Subcutaneous abdominal adipose tissue (tissue), 5 donors: Measurements from ENCODE around the gene CUBN.
A peak's percentile ranks its signal among the peaks of the same experiment; 100 is the strongest.
"Not testable (repeated sequence)": the region's sequence is repeated elsewhere in the genome, so short reads cannot be mapped to it uniquely, and the experiment has no call there.

Source experiments
- H3K27ac ChIP-seq: one replicate; pipeline ENCODE4 v1.7.0; 2013; ENCODE audit warnings: low read depth, mild to moderate bottlenecking, inconsistent platforms, low read length, moderate library complexity
- H3K27me3 ChIP-seq, 5 donors: one replicate each; pipeline ENCODE4 v1.7.0; 2013; ENCODE audit warnings: low read length in 5 of 5, inconsistent platforms in 1 of 5; ENCODE audit not compliant: control insufficient read depth in 5 of 5, insufficient read depth in 4 of 5
- H3K36me3 ChIP-seq, 5 donors: one replicate each; pipeline ENCODE4 v1.7.0; 2013; ENCODE audit warnings: low read length in 5 of 5; ENCODE audit not compliant: control insufficient read depth in 5 of 5, insufficient read depth in 5 of 5
- H3K4me1 ChIP-seq, 5 donors: one replicate each; pipeline ENCODE4 v1.7.0; 2013; ENCODE audit warnings: low read length in 5 of 5, mild to moderate bottlenecking in 3 of 5, moderate library complexity in 1 of 5; ENCODE audit not compliant: control insufficient read depth in 5 of 5, insufficient read depth in 5 of 5
- H3K4me3 ChIP-seq, 5 donors: one replicate each; pipeline ENCODE4 v1.7.0; 2013; ENCODE audit warnings: low read length in 5 of 5, low read depth in 1 of 5
- H3K9ac ChIP-seq, 5 donors: one replicate each; pipeline ENCODE4 v1.7.0; 2013; ENCODE audit warnings: low read length in 5 of 5, mild to moderate bottlenecking in 4 of 5, moderate library complexity in 3 of 5
- H3K9me3 ChIP-seq, 5 donors: one replicate each; pipeline ENCODE4 v1.7.0; 2013; ENCODE audit warnings: low read length in 5 of 5; ENCODE audit not compliant: control insufficient read depth in 5 of 5
- donor health status: healthy.
- donor health status: healthy.
- donor health status: healthy.
- donor health status: healthy.
- donor health status: healthy.

Gene CUBN

GRCh38 chr10:17125206-17125893 lies 4.3 kb downstream of the CUBN start:
- H3K36me3 ChIP-seq = no peaks in the 10 kb centered on the region
- no peak overlapping the region for H3K9ac ChIP-seq
- no peaks in the 10 kb centered on the region for H3K9me3 ChIP-seq
- H3K27ac ChIP-seq = no peak overlapping the region
- H3K4me1 ChIP-seq = no peaks in the 10 kb centered on the region
- no peak overlapping the region for H3K4me3 ChIP-seq
- no peaks in the 10 kb centered on the region for H3K27me3 ChIP-seq

DNA sequence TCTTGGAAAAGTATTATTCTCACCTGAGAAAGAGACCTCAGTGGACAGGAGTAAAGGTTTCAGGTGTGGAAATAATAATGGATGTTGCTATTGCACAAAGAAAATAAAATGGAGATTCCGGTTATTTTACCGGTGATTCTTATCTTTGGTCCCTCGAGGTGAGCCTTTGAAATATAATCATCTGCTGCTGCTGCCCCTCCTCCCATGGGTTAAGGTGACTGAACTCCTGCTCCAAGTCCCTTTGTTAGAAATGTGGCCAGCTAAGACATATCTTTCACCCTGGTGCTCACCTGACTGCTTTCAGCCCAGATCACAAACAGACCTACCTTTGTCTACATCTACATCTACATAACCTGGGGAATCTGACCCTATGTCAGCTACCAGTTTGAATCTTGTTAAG lies 5.7 kb downstream of the CUBN start:
- Histone ChIP-seq H3K9ac (no peak overlapping the region), H3K36me3 (no peaks in the 10 kb centered on the region), H3K9me3 (no peaks in the 10 kb centered on the region), H3K27ac (no peak overlapping the region), H3K4me1 (no peaks in the 10 kb centered on the region), H3K4me3 (no peak overlapping the region), H3K27me3 (no peaks in the 10 kb centered on the region)

DNA sequence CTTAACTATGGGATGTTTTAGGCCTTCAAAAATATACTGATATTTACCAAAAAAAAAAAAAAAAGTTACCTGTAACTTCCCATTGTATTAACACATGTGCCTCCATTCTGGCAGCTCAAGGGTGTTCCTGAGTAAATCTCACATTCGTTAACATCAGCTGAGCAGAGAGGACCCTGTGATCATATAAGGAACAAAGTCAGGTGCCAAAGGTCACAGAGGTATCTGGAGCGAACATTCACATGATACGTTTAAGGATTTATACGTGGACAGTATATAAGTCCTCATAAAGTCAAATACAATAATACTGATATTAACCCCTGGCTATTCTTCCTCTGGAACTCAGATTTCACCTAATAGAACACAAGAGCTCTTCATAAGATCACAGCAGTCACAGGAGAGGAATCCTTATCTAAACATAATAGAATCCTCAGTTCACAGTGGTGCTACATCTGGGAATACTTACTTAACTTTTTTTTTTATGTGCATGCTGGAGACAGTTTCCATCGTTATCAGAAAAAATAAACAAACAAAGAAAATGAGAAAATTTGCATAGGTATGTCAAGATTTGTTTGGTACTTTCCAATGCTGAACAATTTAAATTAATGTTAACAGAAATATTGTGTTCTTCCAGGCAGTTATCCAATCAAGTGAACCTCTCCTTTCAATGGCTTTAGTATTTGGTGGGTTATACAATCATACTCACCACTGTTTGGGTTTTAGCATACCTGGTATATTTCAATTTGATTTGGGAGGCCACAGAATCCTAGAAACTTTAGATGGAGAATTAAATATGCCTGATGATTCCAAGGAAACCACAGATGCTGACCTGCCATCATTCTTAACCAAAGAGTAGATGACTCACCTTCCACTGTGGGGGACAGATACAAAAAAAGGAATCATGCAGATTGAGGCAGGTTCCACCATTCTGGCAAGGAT lies 6.6 kb downstream of the CUBN start:
- Histone ChIP-seq H3K27me3 (no peaks in the 10 kb centered on the region), H3K9me3 (no peaks in the 10 kb centered on the region), H3K9ac (no peak overlapping the region), H3K27ac (no peak overlapping the region), H3K4me1 (no peaks in the 10 kb centered on the region), H3K4me3 (no peak overlapping the region), H3K36me3 (no peaks in the 10 kb centered on the region)

DNA sequence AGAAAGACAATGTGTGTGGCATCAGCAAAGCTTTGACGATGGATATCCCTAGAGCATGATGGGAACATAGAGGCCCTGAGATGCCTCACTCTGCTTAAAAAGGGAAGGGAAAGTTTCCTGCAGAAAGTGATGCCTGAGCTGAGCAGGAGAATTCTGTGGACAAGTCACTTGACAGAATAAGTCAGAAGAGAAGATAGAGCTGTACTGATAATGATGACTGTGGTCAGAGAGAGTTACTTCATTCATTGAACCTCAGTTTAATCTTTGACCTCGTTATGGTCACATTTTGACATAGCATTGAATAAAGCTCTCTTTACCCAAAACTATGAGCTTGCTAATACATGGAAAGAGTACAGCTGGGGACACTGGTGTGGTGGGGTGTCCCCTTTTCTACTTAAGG lies 7.6 kb downstream of the CUBN start:
- H3K4me1 ChIP-seq = no peaks in the 10 kb centered on the region
- no peak overlapping the region for H3K4me3 ChIP-seq
- no peak overlapping the region for H3K9ac ChIP-seq
- no peak overlapping the region for H3K27ac ChIP-seq
- H3K9me3 ChIP-seq = no peaks in the 10 kb centered on the region
- no peaks in the 10 kb centered on the region for H3K36me3 ChIP-seq
- no peaks in the 10 kb centered on the region for H3K27me3 ChIP-seq

DNA sequence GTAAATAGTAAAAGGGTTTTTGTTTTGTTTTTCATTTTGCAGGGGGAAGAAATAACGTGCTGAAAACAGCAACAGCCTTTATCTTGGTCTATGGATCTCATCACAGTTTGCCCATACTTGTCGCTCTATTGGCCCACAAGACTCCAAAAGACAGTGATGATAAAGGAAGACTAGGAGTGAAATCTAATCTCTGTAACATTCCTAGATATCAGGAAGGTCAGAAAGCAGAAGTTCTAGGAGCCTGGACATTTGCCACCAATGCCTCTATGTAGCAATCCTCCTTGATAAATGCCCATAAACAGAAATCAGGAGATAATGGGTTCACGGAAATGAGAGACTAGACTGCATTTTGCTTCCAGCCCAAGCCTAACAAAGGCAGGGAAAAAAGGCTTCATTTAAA lies 8.9 kb downstream of the CUBN start:
- no peaks in the 10 kb centered on the region for H3K27me3 ChIP-seq
- H3K9ac ChIP-seq = no peak overlapping the region
- peaks cover 0 to 11% (median 8%) of the 10 kb centered on the region in 5 donors for H3K4me1 ChIP-seq
- no peak overlapping the region for H3K27ac ChIP-seq
- no peaks in the 10 kb centered on the region for H3K36me3 ChIP-seq
- H3K4me3 ChIP-seq = no peak overlapping the region
- no peaks in the 10 kb centered on the region for H3K9me3 ChIP-seq

DNA sequence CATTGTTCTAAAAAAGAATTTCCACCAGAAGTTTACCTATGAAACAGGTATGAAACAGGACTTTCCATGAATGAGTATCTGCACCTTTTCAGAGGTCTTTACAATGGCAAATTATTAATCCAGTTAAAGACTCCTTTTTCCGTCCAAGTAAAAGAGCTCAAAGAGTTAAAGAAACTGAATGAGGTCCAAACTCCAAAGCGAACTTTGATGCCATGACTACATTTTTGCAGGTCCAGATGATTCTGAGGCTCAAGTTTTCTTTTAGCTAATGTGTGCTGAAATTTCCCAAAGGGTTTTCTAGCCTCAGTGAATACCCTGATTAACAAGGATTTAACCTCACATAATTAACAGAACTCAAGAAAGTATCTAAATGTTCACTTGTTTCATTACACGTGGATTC lies 9.8 kb downstream of the CUBN start:
- Histone ChIP-seq H3K4me3 (no peak overlapping the region), H3K27me3 (no peaks in the 10 kb centered on the region), H3K9me3 (no peaks in the 10 kb centered on the region), H3K4me1 (peaks cover 0 to 16% (median 10%) of the 10 kb centered on the region in 5 donors), H3K36me3 (no peaks in the 10 kb centered on the region), H3K27ac (no peak overlapping the region), H3K9ac (no peak overlapping the region)

- H3K4me1 ChIP-seq = peaks cover 0 to 16% (median 10%) of the 10 kb centered on the region in 5 donors
- no peak overlapping the region for H3K9ac ChIP-seq
- no peaks in the 10 kb centered on the region for H3K36me3 ChIP-seq
- no peak overlapping the region for H3K27ac ChIP-seq
- H3K4me3 ChIP-seq = peak overlapping the region in 1 of 5 donors; percentile 25
- no peaks in the 10 kb centered on the region for H3K9me3 ChIP-seq
- H3K27me3 ChIP-seq = no peaks in the 10 kb centered on the region
These were observed 13.4 kb downstream of the CUBN start for GRCh38 chr10:17116193-17116592.

DNA sequence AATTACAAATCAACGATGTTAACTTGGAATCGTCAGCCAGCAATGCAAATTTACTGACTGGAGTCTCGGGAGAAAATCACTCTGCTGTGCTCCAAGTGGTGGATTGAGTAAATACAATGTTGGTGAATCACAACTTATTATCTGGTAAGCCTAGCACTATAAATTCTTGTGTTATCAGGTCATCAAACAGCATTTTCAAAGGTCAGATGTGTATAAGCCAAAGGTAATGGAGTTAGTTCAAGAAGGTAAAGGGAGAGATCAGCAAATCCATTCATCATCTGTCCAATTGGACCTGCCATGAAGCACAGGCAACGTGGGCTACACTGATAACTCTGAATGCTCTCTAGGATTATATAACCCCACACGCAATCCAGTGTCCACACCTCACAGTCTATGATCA lies 13.9 kb downstream of the CUBN start:
- no peaks in the 10 kb centered on the region for H3K36me3 ChIP-seq
- no peak overlapping the region for H3K27ac ChIP-seq
- H3K4me1 ChIP-seq = peaks cover 0 to 16% (median 10%) of the 10 kb centered on the region in 5 donors
- H3K27me3 ChIP-seq = no peaks in the 10 kb centered on the region
- no peak overlapping the region for H3K9ac ChIP-seq
- H3K4me3 ChIP-seq = no peak overlapping the region
- no peaks in the 10 kb centered on the region for H3K9me3 ChIP-seq

GRCh38 chr10:17114878-17115444 lies 14.7 kb downstream of the CUBN start:
- not testable (repeated sequence) for H3K27me3 ChIP-seq, H3K9me3 ChIP-seq, H3K27ac ChIP-seq, H3K4me3 ChIP-seq, H3K9ac ChIP-seq, H3K36me3 ChIP-seq
- H3K4me1 ChIP-seq = peaks cover 0 to 16% (median 10%) of the 10 kb centered on the region in 5 donors
